GM12878 (cell line): ENCODE measurements around the gene UBE3B. TPM values are rescaled to one million over a fixed set of nuclear protein-coding genes. Genes with fewer than 3 reads are reported as not detected.

Source experiments
- ATAC-seq: fragments of 200-7000 bp; cut with Tn5 transposase; 3 replicates; pipeline ENCODE4 v1.9.1; 2020; ENCODE audit warnings: mild to moderate bottlenecking, moderate library complexity
- BruUV-seq: library from RNA; stranded (reverse); fragments of 400-500 nt; replicated peaks from 2 replicates; lab custom pipeline; 2021; lab: Mats Ljungman, UMichigan
- CTCF ChIA-PET: fragments of 300-600 bp; sonication (Branson Sonifier 250); formaldehyde crosslinking; extraction: SDS; loops from one replicate; lab custom pipeline; 2021; ENCODE audit warnings: inconsistent platforms; lab: Yijun Ruan, JAX
- POLR2A ChIA-PET: fragments of 350-600 bp; formaldehyde crosslinking; extraction: SDS; loops from one replicate; lab custom pipeline; 2021; ENCODE audit warnings: inconsistent platforms; lab: Charles Lee
- RAD21 ChIA-PET: fragments of 300-600 bp; sonication (Branson Sonifier 250); formaldehyde crosslinking; loops from one replicate; lab custom pipeline; 2023; ENCODE audit warnings: antibody characterized with exemption; ENCODE audit not compliant: unreplicated experiment; lab: Charles Lee
- SMC1A ChIA-PET: fragments of 300-600 bp; sonication (Branson Sonifier 250); formaldehyde crosslinking; loops from one replicate; lab custom pipeline; 2023; ENCODE audit not compliant: unreplicated experiment, uncharacterized antibody; lab: Charles Lee
- DNase-seq: peaks from one replicate; pipeline ENCODE4 v3.0.0-alpha.2; 2011; ENCODE audit warnings: low read depth, low spot score
- FAIRE-seq: peaks from 3 replicates; lab custom pipeline; 2011; peaks lifted over from hg19 to GRCh38; lab: Jason Lieb, UNC
- H2AFZ ChIP-seq: 2 replicates; pipeline ENCODE4 v1.6.0; 2011; ENCODE audit warnings: low read depth, low read length, control low read depth; ENCODE audit not compliant: control insufficient read depth
- H3K27ac ChIP-seq: 2 replicates; pipeline ENCODE4 v1.5.1; 2011; ENCODE audit warnings: control low read depth; ENCODE audit not compliant: control insufficient read depth, insufficient read depth
- H3K27me3 ChIP-seq, 2 experiments: replicated peaks in 1 of 2; 2 replicates each; pipeline versions ENCODE4 v1.6.0 to v1.6.1; 2011; ENCODE audit warnings: low read length in 1 of 2; ENCODE audit not compliant: control insufficient read depth in 2 of 2, insufficient read depth in 2 of 2
- H3K36me3 ChIP-seq, 2 experiments: 2 replicates each; pipeline ENCODE4 v1.5.1; 2011; ENCODE audit warnings: low read length in 1 of 2; ENCODE audit not compliant: control insufficient read depth in 2 of 2, insufficient read depth in 2 of 2
- H3K4me1 ChIP-seq: 2 replicates; pipeline ENCODE4 v1.6.1; 2011; ENCODE audit warnings: mild to moderate bottlenecking, low read length, moderate library complexity, mixed read lengths; ENCODE audit not compliant: control insufficient read depth, insufficient read depth
- H3K4me2 ChIP-seq: 2 replicates; pipeline ENCODE4 v1.6.0; 2011; ENCODE audit warnings: control low read depth; ENCODE audit not compliant: control insufficient read depth, insufficient read depth
- H3K4me3 ChIP-seq: fragments of 200-600 bp; sonication (generic); 2 replicates; pipeline ENCODE4 v1.5.1; 2016
- H3K79me2 ChIP-seq: 2 replicates; pipeline ENCODE4 v1.6.0; 2011; ENCODE audit warnings: low read length; ENCODE audit not compliant: control insufficient read depth, insufficient read depth
- H3K9ac ChIP-seq: 2 replicates; pipeline ENCODE4 v1.8.0; 2011; ENCODE audit warnings: low read length, control low read depth, mixed read lengths; ENCODE audit not compliant: control insufficient read depth, insufficient read depth
- H3K9me3 ChIP-seq: replicated peaks from 3 replicates; pipeline ENCODE4 v1.5.1; 2011; ENCODE audit warnings: mild to moderate bottlenecking, low read length; ENCODE audit not compliant: control insufficient read depth, insufficient read depth
- H4K20me1 ChIP-seq: 2 replicates; pipeline ENCODE4 v1.6.0; 2011; ENCODE audit not compliant: control insufficient read depth, insufficient read depth
- CHD4 ChIP-seq: fragments of 200-600 bp; sonication (generic); IDR thresholded peaks from 2 replicates; pipeline ENCODE4 v1.6.1; 2016; ENCODE audit warnings: mild to moderate bottlenecking
- ESRRA ChIP-seq: IDR thresholded peaks from 2 replicates; pipeline ENCODE4 v1.6.1; 2012; ENCODE audit warnings: mild to moderate bottlenecking, low read length, improper control_type of control experiment
- IKZF1 ChIP-seq: fragments of 450-650 bp; conservative IDR thresholded peaks from 2 replicates; pipeline ENCODE4 v1.6.1; 2017; ENCODE audit warnings: antibody characterized with exemption, mild to moderate bottlenecking
- NFIC ChIP-seq: IDR thresholded peaks from 2 replicates; pipeline ENCODE4 v1.6.1; 2012; ENCODE audit warnings: low read depth, mild to moderate bottlenecking, inconsistent platforms, low read length, moderate library complexity
- NFXL1 ChIP-seq: fragments of 450-650 bp; IDR thresholded peaks from 2 replicates; pipeline ENCODE4 v1.6.1; 2017; ENCODE audit warnings: antibody characterized with exemption, mild to moderate bottlenecking, borderline replicate concordance
- PAX8 ChIP-seq: fragments of 450-650 bp; IDR thresholded peaks from 2 replicates; pipeline ENCODE4 v1.6.1; 2017; ENCODE audit warnings: mild to moderate bottlenecking, moderate library complexity
- RFX5 ChIP-seq: IDR thresholded peaks from 2 replicates; pipeline ENCODE4 v1.6.1; 2011; ENCODE audit warnings: low read depth, low read length, improper control_type of control experiment
- RUNX3 ChIP-seq: IDR thresholded peaks from 2 replicates; pipeline ENCODE4 v1.6.1; 2012; ENCODE audit warnings: low read length, inconsistent platforms
- SIX5 ChIP-seq: IDR thresholded peaks from 2 replicates; pipeline ENCODE4 v1.6.1; 2011; ENCODE audit warnings: mild to moderate bottlenecking, low read depth, low read length, moderate library complexity; ENCODE audit not compliant: severe bottlenecking
- TARDBP ChIP-seq: IDR thresholded peaks from 2 replicates; pipeline ENCODE4 v1.6.1; 2016; ENCODE audit warnings: borderline replicate concordance
- YBX1 ChIP-seq: fragments of 450-650 bp; IDR thresholded peaks from 2 replicates; pipeline ENCODE4 v1.6.1; 2016; ENCODE audit warnings: antibody characterized with exemption
- WGBS: methylation state at CpG from one replicate; pipeline ENCODE4 v1.1.6; 2016; ENCODE audit warnings: low lambda C conversion rate; ENCODE audit not compliant: insufficient replicate concordance, insufficient coverage; ENCODE audit errors: missing lambda C conversion rate; 5-methylcytosine and 5-hydroxymethylcytosine counted together
- in situ Hi-C: fragments of 300-500 bp; cut with MboI; formaldehyde crosslinking; loops from 9 replicates; pipeline ENCODE4 v1.14.3; 2018; ENCODE audit warnings: mixed read lengths
- intact Hi-C: fragments of 100-400 bp; cut with micrococcal nuclease; formaldehyde crosslinking; loops from one replicate; pipeline ENCODE4 v1.14.2; 2022; ENCODE audit not compliant: unreplicated experiment
- polyA plus RNA-seq, 11 experiments: library from polyadenylated mRNA; depleted of rRNA in 4 of 11; unstranded in 6 of 11; stranded (reverse) in 5 of 11; fragments of >200 nt; fragmentation: Nextera tagmentation in 4 of 11; fragmentation: Illumina TruSeq in 1 of 11; extraction: Ambion mirVana in 4 of 11; extraction: Trizol in 1 of 11; gene quantifications; 1 replicate in 1 of 11; 2 replicates in 10 of 11; pipeline versions ENCODE4 v1.2.1 to v1.2.3, GENCODE V29; 2011 to 2016; ENCODE audit warnings: inconsistent platforms in 2 of 11, missing spikeins in 2 of 11, low read depth in 1 of 11
- total RNA-seq, 4 experiments: library from RNA; depleted of rRNA in 3 of 4; stranded (reverse); fragments of >200 nt in 3 of 4; fragmentation: Illumina TruSeq in 1 of 4; extraction: Trizol in 1 of 4; gene quantifications; 2 replicates each; pipeline versions ENCODE4 v1.2.1 to v1.2.3, GENCODE V29; 2013 to 2021
- TF ChIP-seq, protein P1 (sequence below): IDR thresholded peaks from 2 replicates; pipeline ENCODE4 v1.6.1; 2012; ENCODE audit warnings: improper control_type of control experiment, low read depth, low read length; ENCODE audit not compliant: insufficient replicate concordance
- TF ChIP-seq, protein P2 (sequence below): fragments of 450-650 bp; IDR thresholded peaks from 2 replicates; pipeline ENCODE4 v1.6.1; 2016; ENCODE audit warnings: mild to moderate bottlenecking
- TF ChIP-seq, protein P3 (sequence below): fragments of 450-650 bp; conservative IDR thresholded peaks from 2 replicates; pipeline ENCODE4 v1.6.1; 2017; ENCODE audit warnings: mild to moderate bottlenecking, moderate library complexity

Gene UBE3B
- total and polyA plus RNA-seq, 10 of the 15 experiments (the other 5 are each of a cell fraction or from before 2014, with no cell fraction given), result 7.4 to 25.3 (median 17.1) TPM

DNA sequence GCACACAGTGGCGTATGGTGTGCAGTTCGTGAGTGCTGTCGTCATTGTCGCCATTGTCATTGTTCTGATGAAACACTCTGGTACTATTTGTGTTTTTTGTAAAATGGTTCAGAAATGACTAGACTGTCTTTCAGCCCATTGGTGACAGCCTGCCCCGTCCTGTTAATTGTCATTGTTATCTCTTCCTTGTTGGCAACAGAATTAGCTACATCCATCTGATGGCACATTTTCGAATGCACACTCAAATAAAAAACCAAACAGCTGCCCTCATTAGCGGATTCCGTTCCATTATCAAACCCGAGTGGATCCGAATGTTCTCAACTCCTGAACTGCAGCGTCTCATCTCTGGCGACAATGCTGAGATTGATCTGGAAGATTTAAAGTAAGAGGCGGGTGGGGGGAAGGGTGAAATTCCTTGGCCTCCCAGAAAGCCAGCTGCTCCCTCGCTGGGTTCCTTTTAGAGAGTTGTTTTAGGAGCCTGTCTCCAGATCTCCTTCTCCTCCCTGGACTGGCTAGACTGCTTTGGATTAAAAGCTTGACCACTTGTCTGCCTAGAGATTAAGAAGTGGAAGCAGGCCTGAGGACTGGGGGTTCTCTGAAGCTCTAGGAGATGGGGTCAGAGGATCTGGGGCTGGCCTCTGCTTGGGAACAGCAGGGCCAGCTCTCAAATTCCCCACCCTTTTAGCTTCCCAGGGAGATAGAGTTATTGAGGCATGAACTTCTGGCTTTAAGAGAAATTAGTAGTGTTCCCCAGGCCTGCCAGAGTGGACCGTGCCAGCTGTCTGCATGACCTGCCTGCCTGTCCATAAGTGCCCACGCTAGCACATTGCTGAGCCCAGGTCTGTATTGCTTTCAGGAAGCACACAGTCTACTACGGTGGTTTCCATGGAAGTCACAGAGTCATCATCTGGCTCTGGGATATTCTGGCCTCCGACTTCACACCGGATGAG, 52.5 kb downstream of the UBE3B start:
- Histone ChIP-seq H3K9me3 (no peaks in the 10 kb centered on the region), H3K4me3 (no peak overlapping the region), H3K27me3 (no peaks in the 10 kb centered on the region), H3K9ac (no peak overlapping the region)
- 95% methylated on average over 19 of the region's 19 CpGs for WGBS
- TF ChIP-seq NFXL1, result no peak
- no peak for TF ChIP-seq NFIC
- TF ChIP-seq CHD4, result no peak
- TF ChIP-seq, protein P1, sequence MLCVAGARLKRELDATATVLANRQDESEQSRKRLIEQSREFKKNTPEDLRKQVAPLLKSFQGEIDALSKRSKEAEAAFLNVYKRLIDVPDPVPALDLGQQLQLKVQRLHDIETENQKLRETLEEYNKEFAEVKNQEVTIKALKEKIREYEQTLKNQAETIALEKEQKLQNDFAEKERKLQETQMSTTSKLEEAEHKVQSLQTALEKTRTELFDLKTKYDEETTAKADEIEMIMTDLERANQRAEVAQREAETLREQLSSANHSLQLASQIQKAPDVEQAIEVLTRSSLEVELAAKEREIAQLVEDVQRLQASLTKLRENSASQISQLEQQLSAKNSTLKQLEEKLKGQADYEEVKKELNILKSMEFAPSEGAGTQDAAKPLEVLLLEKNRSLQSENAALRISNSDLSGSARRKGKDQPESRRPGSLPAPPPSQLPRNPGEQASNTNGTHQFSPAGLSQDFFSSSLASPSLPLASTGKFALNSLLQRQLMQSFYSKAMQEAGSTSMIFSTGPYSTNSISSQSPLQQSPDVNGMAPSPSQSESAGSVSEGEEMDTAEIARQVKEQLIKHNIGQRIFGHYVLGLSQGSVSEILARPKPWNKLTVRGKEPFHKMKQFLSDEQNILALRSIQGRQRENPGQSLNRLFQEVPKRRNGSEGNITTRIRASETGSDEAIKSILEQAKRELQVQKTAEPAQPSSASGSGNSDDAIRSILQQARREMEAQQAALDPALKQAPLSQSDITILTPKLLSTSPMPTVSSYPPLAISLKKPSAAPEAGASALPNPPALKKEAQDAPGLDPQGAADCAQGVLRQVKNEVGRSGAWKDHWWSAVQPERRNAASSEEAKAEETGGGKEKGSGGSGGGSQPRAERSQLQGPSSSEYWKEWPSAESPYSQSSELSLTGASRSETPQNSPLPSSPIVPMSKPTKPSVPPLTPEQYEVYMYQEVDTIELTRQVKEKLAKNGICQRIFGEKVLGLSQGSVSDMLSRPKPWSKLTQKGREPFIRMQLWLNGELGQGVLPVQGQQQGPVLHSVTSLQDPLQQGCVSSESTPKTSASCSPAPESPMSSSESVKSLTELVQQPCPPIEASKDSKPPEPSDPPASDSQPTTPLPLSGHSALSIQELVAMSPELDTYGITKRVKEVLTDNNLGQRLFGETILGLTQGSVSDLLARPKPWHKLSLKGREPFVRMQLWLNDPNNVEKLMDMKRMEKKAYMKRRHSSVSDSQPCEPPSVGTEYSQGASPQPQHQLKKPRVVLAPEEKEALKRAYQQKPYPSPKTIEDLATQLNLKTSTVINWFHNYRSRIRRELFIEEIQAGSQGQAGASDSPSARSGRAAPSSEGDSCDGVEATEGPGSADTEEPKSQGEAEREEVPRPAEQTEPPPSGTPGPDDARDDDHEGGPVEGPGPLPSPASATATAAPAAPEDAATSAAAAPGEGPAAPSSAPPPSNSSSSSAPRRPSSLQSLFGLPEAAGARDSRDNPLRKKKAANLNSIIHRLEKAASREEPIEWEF, result no peak
- no peak for TF ChIP-seq PAX8
- TF ChIP-seq, protein P2, sequence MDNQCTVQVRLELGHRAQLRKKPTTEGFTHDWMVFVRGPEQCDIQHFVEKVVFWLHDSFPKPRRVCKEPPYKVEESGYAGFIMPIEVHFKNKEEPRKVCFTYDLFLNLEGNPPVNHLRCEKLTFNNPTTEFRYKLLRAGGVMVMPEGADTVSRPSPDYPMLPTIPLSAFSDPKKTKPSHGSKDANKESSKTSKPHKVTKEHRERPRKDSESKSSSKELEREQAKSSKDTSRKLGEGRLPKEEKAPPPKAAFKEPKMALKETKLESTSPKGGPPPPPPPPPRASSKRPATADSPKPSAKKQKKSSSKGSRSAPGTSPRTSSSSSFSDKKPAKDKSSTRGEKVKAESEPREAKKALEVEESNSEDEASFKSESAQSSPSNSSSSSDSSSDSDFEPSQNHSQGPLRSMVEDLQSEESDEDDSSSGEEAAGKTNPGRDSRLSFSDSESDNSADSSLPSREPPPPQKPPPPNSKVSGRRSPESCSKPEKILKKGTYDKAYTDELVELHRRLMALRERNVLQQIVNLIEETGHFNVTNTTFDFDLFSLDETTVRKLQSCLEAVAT, result no peak
- TF ChIP-seq, protein P3, sequence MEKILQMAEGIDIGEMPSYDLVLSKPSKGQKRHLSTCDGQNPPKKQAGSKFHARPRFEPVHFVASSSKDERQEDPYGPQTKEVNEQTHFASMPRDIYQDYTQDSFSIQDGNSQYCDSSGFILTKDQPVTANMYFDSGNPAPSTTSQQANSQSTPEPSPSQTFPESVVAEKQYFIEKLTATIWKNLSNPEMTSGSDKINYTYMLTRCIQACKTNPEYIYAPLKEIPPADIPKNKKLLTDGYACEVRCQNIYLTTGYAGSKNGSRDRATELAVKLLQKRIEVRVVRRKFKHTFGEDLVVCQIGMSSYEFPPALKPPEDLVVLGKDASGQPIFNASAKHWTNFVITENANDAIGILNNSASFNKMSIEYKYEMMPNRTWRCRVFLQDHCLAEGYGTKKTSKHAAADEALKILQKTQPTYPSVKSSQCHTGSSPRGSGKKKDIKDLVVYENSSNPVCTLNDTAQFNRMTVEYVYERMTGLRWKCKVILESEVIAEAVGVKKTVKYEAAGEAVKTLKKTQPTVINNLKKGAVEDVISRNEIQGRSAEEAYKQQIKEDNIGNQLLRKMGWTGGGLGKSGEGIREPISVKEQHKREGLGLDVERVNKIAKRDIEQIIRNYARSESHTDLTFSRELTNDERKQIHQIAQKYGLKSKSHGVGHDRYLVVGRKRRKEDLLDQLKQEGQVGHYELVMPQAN, result no peak
- no peak for TF ChIP-seq RUNX3
- no peak for TF ChIP-seq ESRRA
- TF ChIP-seq TARDBP, result no peak
- TF ChIP-seq SIX5, result no peak
- TF ChIP-seq RFX5, result no peak
- no peak for TF ChIP-seq IKZF1
- no peak for TF ChIP-seq YBX1
- TF ChIP-seq, all 136 proteins: peak for 0
- ChIA-PET SMC1A (no interaction called here), CTCF (interaction anchor here (1.0 to 1.1 kb wide), 2 partner anchors 11 to 13 kb away, joined by 3 read pairs; no protein-coding TSS in a partner anchor), RAD21 (no interaction called here), POLR2A (no interaction called here)
- no peak overlapping the region for H3K4me2 ChIP-seq
- intact Hi-C loops (no loop called here), in situ Hi-C loops (no loop called here)
- no peak for DNase-seq
- H3K27ac ChIP-seq, result no peak overlapping the region
- H2AFZ ChIP-seq, result no peak overlapping the region
- H3K36me3 ChIP-seq, result no peaks in the 10 kb centered on the region; a peak in 1 of 4 replicates
- FAIRE-seq, result no peak
- ATAC-seq, result no peak
- no TSS peak for BruUV-seq
- H3K79me2 ChIP-seq, result no peaks in the 10 kb centered on the region
- H3K4me1 ChIP-seq, result no peaks in the 10 kb centered on the region
- no peaks in the 10 kb centered on the region for H4K20me1 ChIP-seq
